ENCODE data around the gene CMC2. TPM values are rescaled to one million over a fixed set of nuclear protein-coding genes. Genes with fewer than 3 reads are reported as not detected.

Gene CMC2
- total RNA-seq, 4 donors from 2014 or later, result 29.7 to 78.1 (median 41.9) TPM

- Histone ChIP-seq H3K9me3 (no peaks in the 10 kb centered on the region), H3K36me3 (no peaks in the 10 kb centered on the region), H3K4me3 (no peak overlapping the region), H3K4me1 (peaks cover 25 to 30% (median 29%) of the 10 kb centered on the region in 4 donors), H3K27ac (replicated peaks in 1 of 4) (no peak overlapping the region), H3K27me3 (no peaks in the 10 kb centered on the region)
- intact Hi-C loops (cut with DNase I), result loop anchor here (10.0 kb wide), 1 partner anchor 73 kb away; the partner anchor contains the start of gene C16orf46
- TF ChIP-seq POLR2AphosphoS5 (IDR thresholded peaks at IDR 0.05), result no peak
- no peak for DNase-seq (ENCODE audit: extremely low spot score)
- 91% methylated on average over 5 of the region's 5 CpGs for WGBS
Observed at GRCh38 chr16:81001330-81001729, 5.4 kb downstream of the CMC2 start.

DNA sequence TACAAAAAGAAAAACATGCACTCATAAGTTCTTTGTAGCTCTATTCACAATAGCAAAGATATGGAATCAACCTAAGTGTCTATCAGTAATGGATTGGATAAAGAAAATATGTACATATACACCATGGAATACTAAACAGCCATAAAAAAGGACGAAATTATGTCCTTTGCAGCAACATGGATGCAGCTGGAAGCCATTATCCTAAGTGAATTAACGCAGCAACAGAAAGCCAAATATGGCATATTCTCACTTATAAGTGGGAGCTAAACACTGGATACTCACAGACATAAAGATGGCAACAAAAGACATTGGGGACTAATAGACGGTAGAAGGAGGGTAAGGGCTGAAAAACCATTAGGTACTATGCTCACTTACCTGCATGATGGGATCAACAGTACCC is 5.8 kb downstream of the CMC2 start:
- intact Hi-C loops (cut with DNase I), result loop anchor here (10.0 kb wide), 1 partner anchor 74 kb away; the partner anchor contains the start of gene C16orf46
- no peaks in the 10 kb centered on the region for H3K9me3 ChIP-seq
- H3K4me1 ChIP-seq, result peaks cover 23 to 27% (median 27%) of the 10 kb centered on the region in 4 donors
- H3K27me3 ChIP-seq, result no peaks in the 10 kb centered on the region
- no peak overlapping the region for H3K4me3 ChIP-seq
- no peak for DNase-seq (ENCODE audit: extremely low spot score)
- no peaks in the 10 kb centered on the region for H3K36me3 ChIP-seq
- TF ChIP-seq EP300 (IDR thresholded peaks at IDR 0.05) (no peak), POLR2A (IDR thresholded peaks at IDR 0.05; ENCODE audit: low read depth) (no peak), POLR2AphosphoS5 (IDR thresholded peaks at IDR 0.05) (no peak)
- TF ChIP-seq, protein P1, sequence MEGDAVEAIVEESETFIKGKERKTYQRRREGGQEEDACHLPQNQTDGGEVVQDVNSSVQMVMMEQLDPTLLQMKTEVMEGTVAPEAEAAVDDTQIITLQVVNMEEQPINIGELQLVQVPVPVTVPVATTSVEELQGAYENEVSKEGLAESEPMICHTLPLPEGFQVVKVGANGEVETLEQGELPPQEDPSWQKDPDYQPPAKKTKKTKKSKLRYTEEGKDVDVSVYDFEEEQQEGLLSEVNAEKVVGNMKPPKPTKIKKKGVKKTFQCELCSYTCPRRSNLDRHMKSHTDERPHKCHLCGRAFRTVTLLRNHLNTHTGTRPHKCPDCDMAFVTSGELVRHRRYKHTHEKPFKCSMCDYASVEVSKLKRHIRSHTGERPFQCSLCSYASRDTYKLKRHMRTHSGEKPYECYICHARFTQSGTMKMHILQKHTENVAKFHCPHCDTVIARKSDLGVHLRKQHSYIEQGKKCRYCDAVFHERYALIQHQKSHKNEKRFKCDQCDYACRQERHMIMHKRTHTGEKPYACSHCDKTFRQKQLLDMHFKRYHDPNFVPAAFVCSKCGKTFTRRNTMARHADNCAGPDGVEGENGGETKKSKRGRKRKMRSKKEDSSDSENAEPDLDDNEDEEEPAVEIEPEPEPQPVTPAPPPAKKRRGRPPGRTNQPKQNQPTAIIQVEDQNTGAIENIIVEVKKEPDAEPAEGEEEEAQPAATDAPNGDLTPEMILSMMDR (IDR thresholded peaks at IDR 0.05), result no peak
- WGBS, result 96% methylated on average over 3 of the region's 3 CpGs
- H3K27ac ChIP-seq (replicated peaks in 1 of 4), result no peak overlapping the region

- Histone ChIP-seq H3K27me3 (no peaks in the 10 kb centered on the region), H3K4me3 (no peak overlapping the region), H3K36me3 (no peaks in the 10 kb centered on the region), H3K27ac (replicated peaks in 1 of 4) (no peak overlapping the region), H3K4me1 (peaks cover 0 to 8% (median 3%) of the 10 kb centered on the region in 4 donors), H3K9me3 (no peaks in the 10 kb centered on the region)
- TF ChIP-seq POLR2A (IDR thresholded peaks at IDR 0.05; ENCODE audit: low read depth), result no peak
- TF ChIP-seq, protein P1 (IDR thresholded peaks at IDR 0.05), result no peak
- no peak for TF ChIP-seq POLR2AphosphoS5 (IDR thresholded peaks at IDR 0.05)
- no peak for TF ChIP-seq EP300 (IDR thresholded peaks at IDR 0.05)
- 92% methylated on average over 7 of the region's 7 CpGs for WGBS
- no peak for DNase-seq (ENCODE audit: extremely low spot score)
- intact Hi-C loops (cut with DNase I), result no loop called here
Observed at GRCh38 chr16:80997964-80998620, 8.6 kb downstream of the CMC2 start.

DNA sequence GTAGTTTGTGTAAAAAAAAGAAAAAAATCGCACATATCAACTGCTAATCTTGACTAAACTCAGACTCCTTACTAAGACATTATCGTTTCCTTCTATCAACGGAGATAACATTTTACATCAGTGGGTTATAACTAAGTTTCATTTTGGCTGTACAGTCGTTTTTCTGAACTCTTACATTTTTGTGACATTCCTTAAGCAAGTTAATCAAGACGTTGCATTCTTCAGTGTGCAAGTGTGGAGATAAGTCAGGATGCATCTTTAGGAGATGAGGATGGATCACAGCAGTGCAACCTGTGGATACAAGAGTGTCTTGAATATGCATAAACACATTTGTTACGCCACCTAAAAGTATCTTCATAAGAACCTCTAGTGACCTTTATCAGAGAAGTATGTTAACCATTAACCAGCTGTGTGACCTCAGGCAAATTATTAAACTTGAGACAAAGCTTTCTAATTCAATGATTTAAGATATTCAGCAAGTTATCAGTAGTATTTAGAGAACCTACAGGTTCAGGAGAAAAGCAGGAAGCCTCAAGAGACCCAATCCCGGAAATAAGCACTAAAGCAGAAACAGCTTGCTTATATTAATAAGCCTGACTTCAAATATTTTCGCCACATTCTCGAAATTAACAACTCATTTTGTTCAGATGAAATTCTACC is 9.4 kb downstream of the CMC2 start:
- Histone ChIP-seq H3K27me3 (no peaks in the 10 kb centered on the region), H3K4me3 (peak overlapping the region in 2 of 4 donors; percentile 2 to 17), H3K9me3 (no peaks in the 10 kb centered on the region), H3K27ac (replicated peaks in 1 of 4) (no peak overlapping the region), H3K4me1 (peaks cover 0 to 9% (median 3%) of the 10 kb centered on the region in 4 donors), H3K36me3 (no peaks in the 10 kb centered on the region)
- TF ChIP-seq EP300 (IDR thresholded peaks at IDR 0.05) (no peak), POLR2AphosphoS5 (IDR thresholded peaks at IDR 0.05) (no peak), POLR2A (IDR thresholded peaks at IDR 0.05; ENCODE audit: low read depth) (no peak)
- TF ChIP-seq, protein P1 (IDR thresholded peaks at IDR 0.05), result no peak
- 58% methylated on average over 9 of the region's 9 CpGs for WGBS
- intact Hi-C loops (cut with DNase I), result no loop called here
- no peak for DNase-seq (ENCODE audit: extremely low spot score)

DNA sequence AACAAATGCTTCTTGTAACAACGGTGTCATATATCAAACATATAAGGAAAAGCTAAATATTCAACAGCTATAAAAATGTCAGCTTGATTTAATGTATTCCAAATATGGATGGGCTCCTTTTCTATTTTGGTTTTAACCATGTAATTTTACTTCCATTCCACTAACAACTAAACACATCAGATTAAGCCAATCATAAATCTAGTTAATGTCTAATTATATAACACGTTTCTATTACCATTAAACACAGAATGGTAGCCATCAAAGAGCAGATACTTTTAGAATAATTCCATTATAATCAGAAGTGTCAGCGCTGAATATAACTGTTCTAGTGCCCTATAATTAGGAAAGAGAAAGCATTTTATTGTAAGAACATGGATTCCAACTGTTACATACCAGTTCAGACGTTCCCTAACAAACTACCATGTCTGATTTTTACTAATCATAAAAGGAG is 10.0 kb downstream of the CMC2 start:
- Histone ChIP-seq H3K9me3 (no peaks in the 10 kb centered on the region), H3K4me1 (peaks cover 0 to 9% (median 3%) of the 10 kb centered on the region in 4 donors), H3K27ac (replicated peaks in 1 of 4) (no peak overlapping the region), H3K4me3 (peak overlapping the region in 1 of 4 donors; percentile 2), H3K27me3 (no peaks in the 10 kb centered on the region), H3K36me3 (no peaks in the 10 kb centered on the region)
- intact Hi-C loops (cut with DNase I), result no loop called here
- 53% methylated on average over 4 of the region's 4 CpGs for WGBS
- DNase-seq (ENCODE audit: extremely low spot score), result no peak
- TF ChIP-seq, protein P1 (IDR thresholded peaks at IDR 0.05), result no peak
- TF ChIP-seq POLR2A (IDR thresholded peaks at IDR 0.05; ENCODE audit: low read depth) (no peak), POLR2AphosphoS5 (IDR thresholded peaks at IDR 0.05) (no peak), EP300 (IDR thresholded peaks at IDR 0.05) (no peak)

Measured in esophagus muscularis mucosa (tissue), 4 donors.